HepG2 (cell line): ENCODE measurements around the gene THOP1. TPM values are rescaled to one million over a fixed set of nuclear protein-coding genes. Genes with fewer than 3 reads are reported as not detected.
A peak's percentile ranks its signal among the peaks of the same experiment; 100 is the strongest.

Experiments used
- ARID4A ChIP-seq: sonication (generic); formaldehyde crosslinking; IDR thresholded peaks from 2 replicates; pipeline ENCODE4 v1.5.0; 2020; ENCODE audit warnings: mild to moderate bottlenecking, missing genetic modification reagents, borderline replicate concordance
- GATAD2A ChIP-seq: IDR thresholded peaks from 2 replicates; pipeline ENCODE4 v1.6.1; 2016
- NCOA2 ChIP-seq: sonication (generic); formaldehyde crosslinking; IDR thresholded peaks from 2 replicates; pipeline ENCODE4 v1.8.0; 2022; ENCODE audit warnings: inconsistent platforms
- PATZ1 ChIP-seq: sonication (generic); formaldehyde crosslinking; IDR thresholded peaks from 2 replicates; pipeline ENCODE4 v1.4.0; 2020; ENCODE audit warnings: missing genetic modification reagents
- POLR2G ChIP-seq: fragments of 200-400 bp; formaldehyde crosslinking; IDR thresholded peaks from 2 replicates; pipeline ENCODE4 v1.6.1; 2018; ENCODE audit warnings: mild to moderate bottlenecking, low read depth, low read length, moderate library complexity
- RBM22 ChIP-seq: fragments of 200-400 bp; formaldehyde crosslinking; optimal IDR thresholded peaks from 2 replicates; pipeline ENCODE3; 2017; ENCODE audit warnings: mild to moderate bottlenecking, low read length, moderate library complexity
- RFXAP ChIP-seq: sonication (generic); formaldehyde crosslinking; IDR thresholded peaks from 2 replicates; pipeline ENCODE4 v1.4.0; 2020; ENCODE audit warnings: missing genetic modification reagents, borderline replicate concordance
- SMAD1 ChIP-seq: sonication (generic); formaldehyde crosslinking; IDR thresholded peaks from 2 replicates; pipeline ENCODE4 v1.4.0; 2020; ENCODE audit warnings: missing genetic modification reagents, low read depth, mild to moderate bottlenecking, borderline replicate concordance
- TBX2 ChIP-seq: sonication (generic); formaldehyde crosslinking; IDR thresholded peaks from 2 replicates; pipeline ENCODE4 v1.5.0; 2020; ENCODE audit warnings: missing genetic modification reagents, mild to moderate bottlenecking, borderline replicate concordance
- ZBTB40 ChIP-seq, 2 experiments: fragments of 450-650 bp in 1 of 2; sonication (generic) in 1 of 2; formaldehyde crosslinking in 1 of 2; IDR thresholded peaks; 2 replicates each; pipeline versions ENCODE4 v1.6.1 to v1.8.0; 2016 to 2022; ENCODE audit warnings: antibody characterized with exemption in 1 of 2, mild to moderate bottlenecking in 1 of 2, missing genetic modification reagents in 1 of 2
- ZNF350 ChIP-seq: sonication (generic); formaldehyde crosslinking; IDR thresholded peaks from 2 replicates; pipeline ENCODE4 v1.4.0; 2020; ENCODE audit warnings: mild to moderate bottlenecking, low read depth, missing genetic modification reagents, borderline replicate concordance
- ZNF383 ChIP-seq: sonication (generic); formaldehyde crosslinking; IDR thresholded peaks from 2 replicates; pipeline ENCODE4 v1.4.0; 2020; ENCODE audit warnings: missing genetic modification reagents, mild to moderate bottlenecking, borderline replicate concordance
- ZNF772 ChIP-seq: sonication (generic); formaldehyde crosslinking; IDR thresholded peaks from 2 replicates; pipeline ENCODE4 v1.5.0; 2020; ENCODE audit warnings: mild to moderate bottlenecking, missing genetic modification reagents
- polyA plus RNA-seq, 8 experiments: library from polyadenylated mRNA; depleted of rRNA in 3 of 8; stranded (reverse) in 7 of 8; unstranded in 1 of 8; fragments of >200 nt; fragmentation: Illumina TruSeq in 4 of 8; extraction: Trizol in 4 of 8; gene quantifications; 2 replicates each; pipeline versions ENCODE4 v1.2.1 to v1.2.3, GENCODE V29; 2011 to 2016; ENCODE audit warnings: low read depth in 4 of 8, missing spikeins in 1 of 8, mixed read lengths in 1 of 8; ENCODE audit not compliant: insufficient read depth in 1 of 8
- total RNA-seq, 5 experiments: library from RNA; depleted of rRNA; stranded (reverse); fragments of >200 nt; fragmentation: Illumina TruSeq; extraction: Trizol; gene quantifications; 2 replicates each; pipeline ENCODE4 v1.2.3, GENCODE V29; 2016; ENCODE audit warnings: low read depth in 1 of 5

THOP1 gene
- total and polyA plus RNA-seq, 2 of the 13 experiments (the other 11 are each of a cell fraction or from before 2014, with no cell fraction given), result 74.4 to 116 TPM

- TF ChIP-seq GATAD2A (CRISPR knock-in tag) (peak; percentile 55; the same call in 1 of the 2 replicates), ARID4A (peak; percentile 77), PATZ1 (CRISPR knock-in tag) (peak; percentile 27; the same call in 1 of the 2 replicates), RBM22 (no peak), RFXAP (no peak), ZNF350 (CRISPR knock-in tag) (peak; percentile 50; the same call in 1 of the 2 replicates), ZNF383 (CRISPR knock-in tag) (no peak), SMAD1 (0 out of 2 replicates have a peak, but pooled peaks have one; percentile 3), ZNF772 (CRISPR knock-in tag) (0 out of 2 replicates have a peak, but pooled peaks have one; percentile 57), ZBTB40 (IDR thresholded peaks at IDR 0.05) (no peak), ZBTB40 (CRISPR knock-in tag; IDR thresholded peaks at IDR 0.05) (peak; percentile 71; the same call in 1 of the 2 replicates), TBX2 (CRISPR knock-in tag) (peak; percentile 39; the same call in 1 of the 2 replicates), POLR2G (peak; percentile 44; the same call in 1 of the 2 replicates), NCOA2 (CRISPR knock-in tag) (peak; percentile 39; the same call in 1 of the 2 replicates)
Observed at GRCh38 chr19:2811221-2811722, 26.0 kb downstream of the THOP1 start (continued).
